AG20443 (cell line): ENCODE measurements around the gene PRAME.
"Not testable (repeated sequence)": the region's sequence is repeated elsewhere in the genome, so short reads cannot be mapped to it uniquely, and the experiment has no call there.

Experiments used
- DNase-seq: peaks from one replicate; pipeline ENCODE4 v3.0.0; 2012; ENCODE audit warnings: low spot score, mixed read lengths

PRAME gene

DNA sequence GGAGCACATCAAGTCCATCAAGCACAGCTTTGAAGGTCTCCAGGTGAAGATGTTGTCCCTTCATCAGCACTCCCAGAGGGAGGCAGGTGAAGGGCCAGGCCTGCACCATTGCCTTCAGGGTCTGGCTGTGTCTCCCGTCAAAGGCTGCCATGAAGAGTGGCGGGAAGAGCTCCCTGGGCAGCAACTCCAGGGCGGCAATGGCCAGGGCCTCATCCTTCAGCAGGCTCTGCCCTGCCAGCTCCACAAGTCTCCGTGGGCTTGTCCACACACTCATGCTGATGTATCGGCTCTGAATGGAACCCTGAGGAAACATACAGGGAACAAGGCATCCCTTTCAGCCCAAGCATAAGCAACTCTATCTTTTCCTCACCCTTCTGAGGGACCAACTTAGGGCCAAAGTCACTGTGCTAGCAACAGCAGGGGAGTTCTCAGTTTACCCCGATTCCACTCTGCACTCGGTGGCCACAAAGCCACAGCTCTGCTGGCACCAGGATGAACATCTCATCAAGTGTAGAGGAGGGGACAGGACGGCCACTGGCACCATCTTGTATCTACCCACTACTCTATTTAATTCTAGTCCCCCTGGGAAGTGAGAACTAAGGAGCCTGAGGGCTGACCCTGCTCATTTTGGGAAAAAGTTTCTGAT is 8.2 kb downstream of the PRAME start:
- DNase-seq: no peak

DNA sequence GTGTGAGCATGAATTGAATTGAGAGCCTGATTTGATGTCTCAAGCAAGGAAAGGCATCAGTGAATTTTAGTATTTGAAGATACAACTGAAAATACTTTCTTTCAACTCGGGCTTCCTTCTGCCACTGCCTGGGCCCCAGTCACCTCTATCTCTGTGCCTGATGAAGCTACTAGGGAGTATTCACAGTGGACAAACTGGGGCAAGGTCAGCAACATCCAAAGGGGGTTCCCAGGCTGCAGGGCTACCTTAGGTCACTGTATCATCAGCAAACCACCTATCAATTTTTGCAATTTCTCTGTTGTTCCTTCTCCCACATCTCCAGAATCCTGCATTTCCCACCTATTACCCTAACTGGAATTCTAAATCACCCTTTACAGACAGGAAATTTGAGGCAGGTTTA is 10.2 kb downstream of the PRAME start:
- DNase-seq: no peak

DNA sequence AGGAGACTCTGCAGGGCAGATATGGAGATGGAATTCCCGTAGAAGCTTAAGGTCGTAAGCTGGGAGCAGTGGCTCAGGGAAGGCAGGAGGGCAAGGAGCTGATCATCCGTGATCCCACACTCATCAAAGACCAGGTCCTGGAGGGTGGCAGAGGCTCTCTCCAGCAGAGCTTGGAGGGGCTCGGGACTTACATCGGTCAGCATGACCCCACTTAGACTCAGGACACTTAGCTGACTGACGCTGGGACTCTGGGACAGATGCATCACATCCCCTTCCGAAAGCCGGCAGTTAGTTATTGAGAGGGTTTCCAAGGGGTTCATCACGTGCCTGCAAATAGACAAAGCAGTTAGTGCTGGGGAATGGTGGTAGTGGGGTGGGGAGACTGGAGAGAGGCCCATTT is 10.7 kb downstream of the PRAME start:
- DNase-seq: no peak

DNA sequence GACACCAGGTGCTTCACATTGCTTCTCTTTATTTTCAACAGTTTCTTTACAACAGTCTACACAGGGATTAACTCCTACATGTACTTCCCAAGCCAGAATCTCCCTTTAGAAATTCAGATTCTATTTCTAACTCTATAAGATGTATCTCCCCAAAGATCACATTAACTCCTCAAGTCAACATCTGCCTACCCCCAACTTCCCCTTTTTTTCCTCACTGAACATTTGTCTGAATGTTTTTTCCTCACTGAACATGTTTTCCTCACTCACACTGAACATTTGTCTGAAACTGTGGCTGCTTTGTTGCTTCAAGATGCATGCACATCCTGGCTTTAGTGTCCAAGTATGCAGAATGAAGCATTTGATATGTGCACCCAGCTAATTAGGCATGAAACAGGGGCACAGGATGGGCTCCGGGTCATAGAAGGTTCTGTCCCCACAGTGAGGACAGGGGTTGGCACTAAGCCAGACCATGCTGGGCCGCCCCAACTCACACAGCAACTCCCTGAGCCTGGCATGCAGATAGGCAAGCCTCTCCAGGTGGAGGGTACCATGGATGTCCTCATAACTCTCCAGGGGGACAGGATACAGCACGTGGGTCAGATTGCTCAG is 11.3 kb downstream of the PRAME start:
- DNase-seq: no peak

DNA sequence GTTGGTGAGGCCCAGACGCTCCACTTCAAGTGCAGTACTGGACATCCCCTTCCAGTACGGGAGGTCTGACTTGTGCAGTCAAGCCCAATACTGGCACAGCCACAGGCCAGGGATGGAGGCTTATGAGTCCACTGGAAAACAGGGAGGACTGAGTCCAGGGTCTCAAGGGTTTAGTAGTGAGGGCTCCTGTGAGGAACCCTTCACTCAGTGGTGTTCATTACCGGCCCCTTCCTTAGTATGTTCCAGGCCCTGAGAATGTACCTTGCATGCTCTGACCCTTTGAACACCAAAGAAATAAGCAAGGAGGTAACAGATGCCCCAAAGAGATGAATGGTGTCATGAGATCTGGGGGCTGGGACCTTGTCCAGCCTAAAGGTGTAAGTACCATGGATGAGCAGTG is 11.8 kb downstream of the PRAME start:
- DNase-seq: no peak

DNA sequence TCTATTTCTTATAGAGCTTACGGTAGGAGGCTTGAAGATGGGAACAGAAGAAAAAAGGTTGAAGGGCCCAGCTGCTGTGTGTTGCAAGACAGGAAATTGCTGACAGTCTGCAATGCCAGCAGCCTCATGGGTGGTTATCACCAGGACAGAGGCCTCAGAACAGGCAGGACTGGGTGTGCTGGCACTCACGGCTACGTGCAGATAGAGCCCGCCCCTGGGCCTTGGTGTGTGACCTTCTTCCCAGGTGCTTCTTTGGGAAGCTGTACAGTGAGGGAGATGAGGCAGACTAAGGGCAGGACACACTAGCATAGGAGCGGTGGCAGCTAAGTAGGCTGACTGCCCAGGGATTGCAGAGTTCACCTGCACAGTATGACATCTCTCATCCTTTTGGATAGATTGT is 12.6 kb downstream of the PRAME start:
- no peak for DNase-seq

DNA sequence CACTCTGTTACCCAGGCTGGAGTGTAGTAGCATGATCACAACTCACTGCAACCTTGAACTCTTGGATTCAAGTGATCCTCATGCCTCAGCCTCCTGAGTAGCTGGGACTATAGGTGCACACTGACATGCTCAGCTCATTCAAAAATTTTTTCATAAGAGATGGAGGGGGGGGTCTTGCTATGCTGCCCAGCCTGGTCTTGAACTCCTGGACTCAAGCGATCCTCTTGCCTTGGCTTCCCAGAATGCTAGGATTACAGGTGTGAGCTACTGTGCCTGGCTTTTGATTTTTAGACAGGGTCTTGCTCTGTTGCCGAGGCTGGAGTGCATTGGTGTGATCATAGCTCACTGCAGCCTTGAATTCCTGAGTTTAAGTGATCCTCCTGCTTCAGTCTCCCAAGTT is 14.0 kb downstream of the PRAME start:
- no peak for DNase-seq

DNA sequence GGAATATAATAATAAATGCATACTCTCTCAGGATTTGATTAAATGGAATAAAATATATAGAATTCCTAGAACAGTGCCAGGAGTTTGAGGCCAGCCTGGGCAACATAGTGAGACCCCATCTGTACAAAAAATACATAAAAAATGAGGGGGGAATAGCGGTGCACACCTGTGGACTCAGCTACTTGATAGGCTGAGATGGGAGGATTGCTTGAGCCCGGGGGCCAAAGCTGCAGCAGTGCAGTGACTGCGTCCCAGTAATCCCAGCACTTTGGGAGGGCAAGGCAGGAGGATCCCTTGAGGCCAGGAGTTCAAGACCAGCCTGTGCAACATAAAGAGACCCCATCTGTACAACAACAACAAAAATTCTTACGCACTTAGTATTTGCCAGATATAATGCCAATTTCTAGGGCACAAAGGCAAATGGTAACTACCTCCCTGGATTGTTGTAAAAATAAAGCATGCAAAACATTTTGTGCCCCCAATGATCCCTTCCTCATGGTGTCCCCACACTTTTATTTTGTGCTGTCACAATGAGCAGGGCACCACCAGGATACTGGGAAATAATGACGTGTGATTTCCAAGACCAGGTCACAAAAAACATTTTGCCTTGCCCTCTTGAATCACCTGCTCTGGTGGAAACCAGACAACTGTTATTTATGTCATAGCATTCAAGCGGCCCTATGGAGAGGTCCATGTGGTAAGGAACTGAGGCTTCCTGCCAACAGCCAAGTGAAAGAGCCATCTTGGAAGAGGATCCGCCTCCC is 20.7 kb downstream of the PRAME start:
- no peak for DNase-seq

DNA sequence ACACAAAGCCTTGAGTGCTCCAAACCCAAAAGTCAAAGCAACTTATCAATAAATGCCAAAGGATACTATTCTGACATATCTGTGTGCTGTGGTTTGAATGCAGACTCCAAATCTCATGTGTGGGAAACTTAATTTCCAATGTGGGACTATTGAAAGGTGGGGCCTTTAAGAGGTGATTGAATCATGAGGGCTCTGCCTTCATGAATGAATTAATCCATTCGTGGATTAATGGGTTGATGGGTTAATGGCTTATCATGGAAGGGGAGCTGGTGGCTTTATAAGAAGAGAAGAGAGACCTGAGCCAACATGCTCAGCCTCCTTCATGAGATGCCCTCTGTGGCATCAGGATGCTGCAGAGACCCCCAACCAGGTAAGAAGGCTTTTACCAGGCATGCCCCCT is 22.1 kb downstream of the PRAME start:
- no peak for DNase-seq

DNA sequence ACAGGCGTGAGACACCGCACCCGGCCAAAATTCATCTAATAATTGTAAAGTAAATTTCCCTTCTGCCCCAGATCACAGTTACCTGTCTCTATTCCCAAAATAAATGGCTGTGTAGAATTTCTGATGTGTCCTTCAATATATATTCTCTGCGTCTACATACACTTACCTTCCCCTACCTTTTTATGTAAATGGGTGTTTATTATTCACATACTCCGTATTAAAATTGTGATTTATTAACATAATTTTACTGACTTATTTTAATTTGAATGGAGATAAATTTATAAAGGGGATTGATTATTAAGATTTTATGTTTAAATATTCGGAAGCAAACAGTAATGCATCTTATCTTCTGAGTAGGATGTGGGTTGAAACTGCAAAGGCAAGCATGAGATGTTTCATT is 22.6 kb downstream of the PRAME start:
- DNase-seq: no peak

DNA sequence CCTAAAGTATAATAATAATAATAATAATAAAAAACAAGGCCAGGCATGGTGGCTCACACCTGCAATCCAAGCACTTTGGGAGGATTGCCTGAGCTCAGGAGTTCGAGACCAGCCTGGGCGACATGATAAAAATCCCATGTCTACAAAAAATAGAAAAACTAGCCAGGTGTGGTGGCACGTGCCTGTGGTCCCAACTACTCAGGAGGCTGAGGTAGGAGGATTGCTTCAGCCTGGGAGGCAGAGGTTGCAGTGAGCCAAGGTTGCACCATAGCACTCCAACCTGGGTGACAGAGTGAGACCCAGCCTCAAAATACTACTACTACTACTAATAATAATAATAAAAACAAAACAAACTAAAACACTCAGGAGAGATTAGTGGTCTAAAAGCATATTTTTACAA is 23.4 kb downstream of the PRAME start:
- DNase-seq: no peak

DNA sequence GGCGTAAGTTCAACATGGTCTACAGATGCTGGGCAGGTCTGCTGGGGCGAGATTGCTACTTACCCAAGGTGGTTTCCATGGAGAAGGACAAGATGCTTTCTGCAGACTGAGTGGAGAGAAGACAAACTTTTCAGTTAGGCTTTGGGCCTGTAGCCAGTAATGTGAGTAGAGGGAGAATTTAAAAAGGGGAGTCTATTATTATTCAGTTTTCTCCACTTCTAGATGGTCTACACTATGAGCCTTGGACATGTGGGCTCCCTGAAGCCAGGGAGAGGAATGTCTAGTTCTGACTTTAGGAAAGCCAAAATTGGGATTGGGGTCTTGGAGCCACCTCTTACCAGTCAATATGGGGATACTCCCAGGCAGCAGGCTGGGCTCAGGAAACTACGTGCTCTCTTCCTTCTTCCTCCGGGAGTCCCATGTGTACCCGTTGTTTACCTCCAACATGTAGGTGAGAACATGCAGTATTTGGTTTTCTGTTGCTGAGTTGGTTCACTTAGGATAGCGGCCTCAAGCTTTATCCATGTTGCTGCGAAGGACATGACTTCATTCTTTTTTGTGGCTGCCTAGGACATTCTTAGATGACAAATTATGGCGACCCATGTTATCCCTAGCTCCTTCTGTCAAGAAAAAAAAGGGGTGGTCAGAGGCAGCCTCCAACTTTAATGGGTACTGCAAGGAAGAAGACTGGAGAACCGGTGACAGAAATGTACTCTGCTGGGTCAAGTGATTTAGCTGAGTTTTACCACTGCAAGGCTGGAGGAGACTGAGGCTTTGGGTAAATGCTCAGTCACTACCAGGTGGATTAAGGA is 24.3 kb downstream of the PRAME start:
- DNase-seq: no peak

DNA sequence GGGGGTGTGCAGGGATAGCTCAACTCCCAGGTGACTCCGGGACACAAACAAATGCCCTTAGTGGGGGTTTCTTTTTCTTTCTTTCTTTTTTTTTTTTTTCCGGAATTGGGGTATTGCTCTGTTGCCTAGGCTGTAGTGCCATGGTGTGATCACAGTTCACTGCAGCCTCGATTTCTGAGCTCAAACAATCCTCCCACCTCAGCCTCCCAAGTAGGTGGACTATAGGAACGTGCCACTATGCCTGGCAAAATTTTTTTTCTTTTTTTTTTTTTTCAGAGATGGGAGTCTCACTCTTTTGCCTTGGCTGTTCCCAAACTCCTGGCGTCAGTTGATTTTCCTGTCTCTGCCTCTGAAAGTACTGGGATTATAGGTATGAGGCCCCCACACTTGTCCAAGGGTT is 25.2 kb downstream of the PRAME start:
- DNase-seq: no peak

DNA sequence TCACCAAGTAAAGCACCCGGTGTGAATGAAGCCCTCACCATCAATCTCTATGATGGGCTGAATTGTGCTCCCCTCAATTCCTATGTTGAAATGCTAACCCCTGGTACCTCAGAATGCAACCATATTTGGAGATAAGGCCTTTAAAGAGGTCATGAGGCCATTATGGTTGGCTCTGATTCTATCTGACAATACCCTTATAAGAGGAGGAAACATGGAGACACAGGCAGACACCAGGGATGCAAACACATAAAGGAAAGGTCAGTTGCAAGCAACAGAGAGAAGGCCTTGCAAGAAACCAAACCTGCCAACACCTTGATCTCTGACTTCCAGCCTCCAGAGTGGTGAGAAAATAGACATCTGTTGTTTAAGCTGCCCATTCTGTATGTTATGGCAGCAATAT is 25.6 kb downstream of the PRAME start:
- DNase-seq: no peak

DNA sequence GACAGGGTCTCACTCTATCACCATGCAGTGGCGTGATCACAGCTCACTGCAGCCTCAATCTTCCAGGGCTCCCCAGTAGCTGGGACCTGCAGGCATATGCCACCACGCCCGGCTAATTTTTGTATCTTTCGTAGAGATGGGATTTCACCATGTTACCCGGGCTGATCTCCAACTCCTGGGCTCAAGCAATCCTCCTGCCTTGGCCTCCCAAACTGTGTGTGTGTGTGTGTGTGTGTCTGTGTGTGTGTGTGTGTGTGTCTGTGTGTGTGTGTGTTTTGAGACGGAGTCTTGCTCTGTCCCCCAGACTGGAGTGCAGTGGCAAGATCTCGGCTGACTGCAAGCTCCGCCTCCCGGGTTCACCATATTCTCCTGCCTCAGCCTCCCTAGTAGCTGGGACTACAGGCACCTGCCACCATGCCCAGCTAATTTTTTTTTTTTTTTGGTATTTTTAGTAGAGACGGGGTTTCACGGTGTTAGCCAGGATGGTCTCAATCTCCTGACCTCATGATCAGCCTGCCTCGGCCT is 26.5 kb downstream of the PRAME start:
- not testable (repeated sequence) for DNase-seq

DNA sequence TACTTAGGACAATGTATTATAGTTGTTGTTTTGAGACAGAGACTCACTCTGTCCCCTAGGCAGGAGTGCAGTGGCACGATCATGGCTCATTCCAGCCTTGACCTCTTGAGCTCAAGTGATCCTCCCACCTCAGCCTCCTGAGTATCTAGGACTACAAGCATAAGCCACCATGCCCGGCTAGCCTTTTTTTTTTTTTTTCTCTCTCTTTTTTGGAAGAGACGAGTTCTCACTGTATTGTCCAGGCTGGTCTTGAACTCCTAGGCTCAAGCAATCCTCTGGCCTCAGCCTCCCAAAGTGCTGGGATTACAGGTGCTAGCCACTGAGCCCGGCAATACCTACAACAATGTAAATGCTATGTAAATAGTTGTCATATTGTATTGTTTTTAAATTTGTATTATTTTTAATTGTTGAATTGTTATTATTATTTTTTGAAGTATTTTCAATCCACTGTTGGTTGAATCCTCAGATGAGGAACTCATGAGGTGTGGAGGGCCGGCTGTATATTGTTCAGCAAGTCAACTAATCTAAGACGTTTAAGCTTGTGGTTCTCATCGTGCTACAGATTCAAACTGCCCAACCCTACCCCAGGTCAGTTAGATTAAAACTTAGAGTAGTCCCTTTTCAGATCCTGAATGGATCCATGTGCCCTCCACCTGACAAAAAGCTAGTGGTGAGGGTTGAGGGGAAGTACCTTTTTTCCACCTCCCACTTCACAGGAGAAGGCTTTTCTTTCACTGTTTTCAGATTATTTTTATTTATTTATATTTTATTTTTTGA is 27.1 kb downstream of the PRAME start:
- DNase-seq: no peak

DNA sequence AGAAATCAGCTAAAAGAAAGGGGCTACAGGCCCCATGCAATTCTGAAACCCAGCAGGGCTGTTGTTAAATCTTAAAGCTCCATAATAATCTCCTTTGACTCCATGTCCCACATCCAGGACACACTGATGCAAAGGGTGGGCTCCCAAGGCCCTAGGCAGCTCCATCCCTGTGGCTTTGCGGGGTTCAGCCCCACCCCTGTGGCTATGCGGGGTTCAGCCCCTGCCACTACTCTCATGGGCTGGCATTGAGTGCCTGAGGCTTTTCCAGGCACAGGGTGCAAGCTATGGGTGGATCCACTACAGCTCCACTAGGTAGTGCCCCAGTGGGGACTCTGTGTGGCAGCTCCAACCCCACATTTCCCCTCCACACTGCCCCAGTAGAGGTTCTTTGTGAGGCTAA is 30.3 kb downstream of the PRAME start:
- no peak for DNase-seq

DNA sequence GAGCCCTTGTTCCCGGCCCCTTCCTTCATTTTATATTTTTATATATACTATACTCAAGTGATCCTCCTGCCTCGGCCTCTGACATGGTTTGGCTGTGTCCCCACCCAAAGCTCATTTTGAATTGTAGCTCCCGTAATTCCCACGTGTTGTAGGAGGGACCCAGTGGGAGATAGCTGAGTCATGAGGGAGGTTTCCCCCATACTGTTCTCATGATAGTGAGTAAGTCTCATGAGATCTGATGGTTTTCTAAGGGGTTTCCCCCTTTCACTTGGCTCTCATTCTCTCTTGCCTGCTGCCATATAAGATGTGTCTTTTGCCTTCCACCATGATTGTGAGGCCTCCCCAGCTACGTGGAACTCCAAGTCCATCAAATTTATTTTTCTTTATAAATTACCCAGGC is 31.8 kb downstream of the PRAME start:
- no peak for DNase-seq

DNA sequence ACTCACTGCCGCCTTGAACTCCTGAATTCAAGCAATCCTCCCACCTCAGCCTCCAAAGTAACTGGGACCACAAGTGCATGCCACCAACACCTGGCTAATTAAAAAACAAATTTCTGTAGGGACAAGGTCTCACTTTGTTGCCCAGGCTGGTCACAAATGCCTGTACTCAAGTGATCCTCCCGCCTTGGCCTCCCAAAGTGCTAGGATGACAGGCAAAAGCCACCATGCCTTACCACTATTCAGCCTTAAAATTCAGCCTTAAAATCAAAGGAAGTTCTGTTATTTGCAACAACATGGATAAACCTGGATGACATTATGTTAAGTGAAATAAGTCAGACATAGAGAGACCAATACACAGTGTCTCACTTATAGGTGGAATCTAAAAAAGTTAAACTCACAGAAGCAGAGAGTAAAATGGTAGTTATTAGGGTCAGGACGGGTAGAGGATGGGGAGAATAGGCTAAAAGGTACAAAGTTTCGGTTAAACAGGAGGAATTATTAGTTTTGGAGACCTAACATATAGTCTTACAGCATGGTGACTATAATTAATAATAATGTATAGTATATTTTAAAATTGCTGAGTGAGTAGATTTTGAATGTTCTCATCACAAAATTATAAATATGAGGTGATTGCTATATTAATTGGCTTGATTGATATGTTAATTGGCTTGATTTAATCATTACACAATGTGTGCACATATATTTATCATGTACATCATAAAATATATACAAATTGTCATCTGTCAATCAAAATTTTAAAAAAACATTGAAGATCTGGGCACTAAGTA is 32.7 kb downstream of the PRAME start:
- DNase-seq: no peak

DNA sequence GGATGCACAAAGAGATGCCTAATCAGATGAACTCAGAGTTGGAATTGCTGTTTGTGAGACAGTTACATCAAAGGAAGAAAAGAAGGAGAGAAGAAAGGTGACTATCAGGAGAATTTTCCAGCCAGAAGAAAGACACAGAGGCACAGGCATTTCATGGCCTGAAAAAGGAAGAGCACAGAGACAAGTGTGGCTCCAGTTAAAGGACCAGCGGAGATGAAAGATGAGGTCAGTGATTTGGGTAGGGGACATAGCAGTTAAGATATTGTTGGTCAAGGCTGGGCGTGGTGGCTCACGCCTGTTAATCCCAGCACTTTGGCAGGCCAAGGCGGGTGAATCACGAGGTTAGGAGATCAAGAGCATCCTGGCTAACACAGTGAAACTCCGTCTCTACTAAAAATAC is 35.6 kb downstream of the PRAME start:
- no peak for DNase-seq

DNA sequence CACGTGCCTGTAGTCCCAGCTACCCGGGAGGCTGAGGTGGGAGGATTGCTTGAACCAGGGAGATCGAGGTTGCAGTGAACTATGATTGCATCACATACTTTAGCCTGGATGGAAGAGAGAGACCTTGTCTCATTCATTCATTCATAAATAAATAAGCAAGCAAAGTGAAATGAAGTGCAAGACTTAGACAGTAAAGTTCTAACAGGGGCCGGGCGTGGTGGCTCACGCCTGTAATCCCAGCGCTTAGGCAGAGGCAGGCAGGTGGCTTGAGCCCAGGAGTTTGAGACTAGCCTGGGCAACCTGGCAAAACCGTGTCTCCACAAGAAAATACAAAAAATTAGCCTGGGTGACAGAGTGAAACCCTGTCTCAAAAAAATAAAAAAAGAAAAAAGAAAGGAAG is 37.4 kb downstream of the PRAME start:
- no peak for DNase-seq
